Cardiac fibroblast (primary cell): ENCODE results near the gene ZNF773.

ENCODE experiments used
- DNase-seq, 2 donors: peaks; one replicate each; pipeline versions ENCODE4 v3.0.0 to v3.0.0-alpha.2; 2010; ENCODE audit warnings: low read depth in 2 of 2
- H3K4me3 ChIP-seq, 2 donors: replicated peaks in 1 of 2; 1 replicate in 1 of 2; 2 replicates in 1 of 2; pipeline ENCODE4 v1.5.1; 2011; ENCODE audit warnings: low read depth in 2 of 2, low read length in 2 of 2, mild to moderate bottlenecking in 2 of 2, moderate library complexity in 1 of 2
- TF ChIP-seq, protein P1 (sequence below): IDR thresholded peaks from one replicate; pipeline ENCODE4 v1.5.1; 2011; ENCODE audit warnings: low read depth, mild to moderate bottlenecking, low read length, inconsistent platforms

The ZNF773 gene

DNA sequence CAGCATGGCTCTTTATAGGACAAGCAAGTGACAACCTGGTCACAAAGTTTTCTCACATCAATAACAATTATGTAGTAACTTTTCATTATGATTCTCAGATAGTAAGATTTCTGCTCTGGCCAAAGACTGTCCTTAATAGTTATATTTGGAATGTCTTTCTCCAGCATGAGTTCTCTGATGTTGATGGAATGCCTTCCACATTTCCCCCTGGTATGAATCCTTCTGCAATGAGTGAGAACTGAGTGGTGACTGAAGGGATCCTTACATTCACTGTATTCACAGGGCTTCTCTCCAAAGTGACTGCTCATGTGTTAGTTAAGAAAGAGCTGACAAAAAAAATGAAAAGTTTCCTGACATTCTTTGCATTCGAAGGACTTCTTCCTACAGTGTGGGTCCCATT, 46.8 kb downstream of the ZNF773 start:
- H3K4me3 ChIP-seq = no peak overlapping the region
- no peak for DNase-seq
- TF ChIP-seq, protein P1, sequence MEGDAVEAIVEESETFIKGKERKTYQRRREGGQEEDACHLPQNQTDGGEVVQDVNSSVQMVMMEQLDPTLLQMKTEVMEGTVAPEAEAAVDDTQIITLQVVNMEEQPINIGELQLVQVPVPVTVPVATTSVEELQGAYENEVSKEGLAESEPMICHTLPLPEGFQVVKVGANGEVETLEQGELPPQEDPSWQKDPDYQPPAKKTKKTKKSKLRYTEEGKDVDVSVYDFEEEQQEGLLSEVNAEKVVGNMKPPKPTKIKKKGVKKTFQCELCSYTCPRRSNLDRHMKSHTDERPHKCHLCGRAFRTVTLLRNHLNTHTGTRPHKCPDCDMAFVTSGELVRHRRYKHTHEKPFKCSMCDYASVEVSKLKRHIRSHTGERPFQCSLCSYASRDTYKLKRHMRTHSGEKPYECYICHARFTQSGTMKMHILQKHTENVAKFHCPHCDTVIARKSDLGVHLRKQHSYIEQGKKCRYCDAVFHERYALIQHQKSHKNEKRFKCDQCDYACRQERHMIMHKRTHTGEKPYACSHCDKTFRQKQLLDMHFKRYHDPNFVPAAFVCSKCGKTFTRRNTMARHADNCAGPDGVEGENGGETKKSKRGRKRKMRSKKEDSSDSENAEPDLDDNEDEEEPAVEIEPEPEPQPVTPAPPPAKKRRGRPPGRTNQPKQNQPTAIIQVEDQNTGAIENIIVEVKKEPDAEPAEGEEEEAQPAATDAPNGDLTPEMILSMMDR = no peak

DNA sequence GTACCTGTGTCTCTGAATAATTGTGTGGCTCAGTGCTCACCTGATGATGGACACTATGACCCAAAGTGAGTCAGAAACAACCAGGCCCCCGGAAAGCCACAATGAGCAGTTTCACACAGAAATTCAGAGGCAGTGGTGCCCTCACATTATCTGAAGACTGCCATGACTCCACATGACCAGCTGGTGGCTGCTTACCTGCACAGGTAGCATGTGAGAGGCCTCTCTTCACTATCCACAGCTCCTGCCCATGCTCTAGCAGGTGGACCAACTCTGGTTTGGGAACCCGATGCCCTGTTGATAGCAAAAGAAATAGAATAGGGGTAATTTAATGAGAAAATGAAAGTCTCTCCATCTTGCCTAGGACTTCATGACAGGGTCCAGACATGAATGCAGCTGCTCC, 52.7 kb downstream of the ZNF773 start:
- H3K4me3 ChIP-seq = no peak overlapping the region
- DNase-seq = no peak
- TF ChIP-seq, protein P1 = no peak

DNA sequence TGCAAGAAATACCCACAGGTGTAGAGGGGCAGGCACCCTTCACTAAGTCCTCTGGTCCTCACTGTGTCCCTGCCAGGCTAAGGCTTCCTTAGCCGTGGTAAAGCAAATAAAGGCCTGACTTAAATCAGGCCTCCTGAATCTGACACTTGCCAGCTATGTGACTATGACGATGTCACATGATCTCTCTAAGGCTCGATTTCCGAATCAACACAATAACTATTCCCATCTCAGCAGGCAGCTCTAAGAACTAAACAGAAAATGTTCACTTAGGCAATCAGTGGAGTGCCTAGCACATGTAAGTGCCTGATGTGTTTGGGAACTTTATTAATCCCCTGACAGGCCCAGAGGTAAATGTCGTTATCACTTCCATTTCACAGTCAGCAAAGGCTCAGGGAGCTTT, 57.9 kb downstream of the ZNF773 start:
- DNase-seq = no peak
- H3K4me3 ChIP-seq = no peak overlapping the region
- TF ChIP-seq, protein P1 = no peak
